G401 (cell line): ENCODE measurements around the gene KIRREL3. TPM values are rescaled to one million over a fixed set of nuclear protein-coding genes. Genes with fewer than 3 reads are reported as not detected.

ENCODE experiments used
- DNase-seq: peaks from one replicate; pipeline ENCODE4 v3.0.0-alpha.2; 2015; ENCODE audit warnings: low spot score
- in situ Hi-C: cut with HindIII; loops from 2 replicates; pipeline ENCODE4 v1.10.0; 2016; ENCODE audit warnings: low sequenced_read_pairs, mixed read lengths
- total RNA-seq: library from RNA; depleted of rRNA; stranded (reverse); fragments of >200 nt; shearing (Covaris generic); gene quantifications from 2 replicates; pipeline ENCODE4 v1.2.3, GENCODE V29; 2014

The KIRREL3 gene
- total RNA-seq, 1 experiment from 2014 or later: not detected

GRCh38 chr11:126420698-126421256 is 579.8 kb downstream of the KIRREL3 start:
- no peak for DNase-seq
- in situ Hi-C loops: no loop called here

GRCh38 chr11:126419801-126420697 is 580.5 kb downstream of the KIRREL3 start:
- DNase-seq: no peak
- in situ Hi-C loops: no loop called here

GRCh38 chr11:126418887-126419286 is 581.7 kb downstream of the KIRREL3 start:
- in situ Hi-C loops: no loop called here
- DNase-seq: no peak

- peak; percentile 21 for DNase-seq
- in situ Hi-C loops: no loop called here
Measured at GRCh38 chr11:126417091-126417862, 583.3 kb downstream of the KIRREL3 start.

- DNase-seq: peak; percentile 92
- in situ Hi-C loops: no loop called here
Measured at GRCh38 chr11:126416542-126417090, 584.0 kb downstream of the KIRREL3 start.

- no peak for DNase-seq
- in situ Hi-C loops: no loop called here
Measured at GRCh38 chr11:126415669-126416420, 584.7 kb downstream of the KIRREL3 start.

- DNase-seq: no peak
- in situ Hi-C loops: no loop called here
Measured at GRCh38 chr11:126415128-126415527, 585.4 kb downstream of the KIRREL3 start.

- DNase-seq: no peak
- in situ Hi-C loops: no loop called here
Measured at GRCh38 chr11:126414615-126415014, 586.0 kb downstream of the KIRREL3 start.

- DNase-seq: no peak
- in situ Hi-C loops: no loop called here
Measured at GRCh38 chr11:126413843-126414405, 586.6 kb downstream of the KIRREL3 start.

- in situ Hi-C loops: no loop called here
- DNase-seq: no peak
Measured at GRCh38 chr11:126413426-126413825, 587.1 kb downstream of the KIRREL3 start.

GRCh38 chr11:126411971-126412381 is 588.6 kb downstream of the KIRREL3 start:
- no peak for DNase-seq
- in situ Hi-C loops: no loop called here

GRCh38 chr11:126410649-126411048 is 589.9 kb downstream of the KIRREL3 start:
- DNase-seq: no peak
- in situ Hi-C loops: no loop called here

GRCh38 chr11:126409620-126409985 is 591.0 kb downstream of the KIRREL3 start:
- in situ Hi-C loops: no loop called here
- DNase-seq: no peak

- DNase-seq: no peak
- in situ Hi-C loops: no loop called here
Measured at GRCh38 chr11:126408901-126409619, 591.5 kb downstream of the KIRREL3 start.

GRCh38 chr11:126408496-126408895 is 592.1 kb downstream of the KIRREL3 start:
- in situ Hi-C loops: no loop called here
- no peak for DNase-seq

- DNase-seq: no peak
- in situ Hi-C loops: no loop called here
Measured at GRCh38 chr11:126407682-126408288, 592.8 kb downstream of the KIRREL3 start.

GRCh38 chr11:126407101-126407521 is 593.5 kb downstream of the KIRREL3 start:
- in situ Hi-C loops: no loop called here
- no peak for DNase-seq

- in situ Hi-C loops: no loop called here
- DNase-seq: no peak
Measured at GRCh38 chr11:126406368-126406767, 594.2 kb downstream of the KIRREL3 start.
